Measurements from ENCODE around the gene ARHGEF26. TPM values are rescaled to one million over a fixed set of nuclear protein-coding genes. Genes with fewer than 3 reads are reported as not detected.

ARHGEF26 gene
- polyA plus RNA-seq, 3 donors: 0.05 TPM; not detected in 2

DNA sequence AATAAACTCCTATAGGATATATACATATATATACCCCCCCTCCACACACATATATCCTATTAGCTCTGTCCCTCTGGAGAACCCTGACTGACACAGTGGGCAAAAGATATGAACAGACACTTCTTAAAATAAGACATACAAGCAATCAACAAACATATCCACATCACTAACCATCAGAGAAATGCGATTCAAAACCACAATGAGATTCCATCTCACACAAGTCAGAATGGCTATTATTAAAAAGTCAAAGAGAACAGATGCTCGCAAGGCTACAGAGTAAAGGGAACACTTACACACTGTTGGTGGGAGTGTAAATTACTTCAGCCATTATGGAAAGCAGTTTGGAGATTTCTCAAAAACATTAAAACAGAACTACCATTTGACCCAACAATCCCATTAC lies 46.2 kb upstream of the ARHGEF26 start:
- Mint-ChIP-seq H3K36me3 (no peaks in the 10 kb centered on the region), H3K27ac (no peak overlapping the region), H3K27me3 (ENCODE audit: low read depth in 3 of 3) (peaks cover 0 to 2% (median 0%) of the 10 kb centered on the region in 3 donors), H3K4me3 (no peak overlapping the region), H3K9me3 (peaks cover 0 to 6% (median 3%) of the 10 kb centered on the region in 7 donors), H3K4me1 (no peaks in the 10 kb centered on the region)
- no peaks in the 10 kb centered on the region for H3K9me3 ChIP-seq (replicated peaks in 1 of 2; ENCODE audit: control insufficient read depth in 1 of 2, insufficient read depth in 1 of 2, low read length in 2 of 2)
- H3K27ac ChIP-seq (ENCODE audit: low read depth in 1 of 2, low read length in 2 of 2): no peak overlapping the region
- no peaks in the 10 kb centered on the region for H3K36me3 ChIP-seq (replicated peaks in 1 of 2; ENCODE audit: control insufficient read depth in 1 of 2, insufficient read depth in 2 of 2, low read length in 2 of 2)
- no peak overlapping the region for H3K4me2 ChIP-seq (replicated peaks; ENCODE audit: extremely low read depth, low read length, poor library complexity, severe bottlenecking)
- H3K4me1 ChIP-seq (ENCODE audit: control insufficient read depth in 1 of 2, insufficient read depth in 2 of 2, low read length in 2 of 2): no peaks in the 10 kb centered on the region
- DNase-seq: no peak
- WGBS (ENCODE audit: insufficient coverage): 67% methylated on average over 1 of the region's 2 CpGs
- H3K4me3 ChIP-seq (replicated peaks in 1 of 3; ENCODE audit: low read depth in 2 of 3, low read length in 3 of 3): no peak overlapping the region
- TF ChIP-seq, protein P1, sequence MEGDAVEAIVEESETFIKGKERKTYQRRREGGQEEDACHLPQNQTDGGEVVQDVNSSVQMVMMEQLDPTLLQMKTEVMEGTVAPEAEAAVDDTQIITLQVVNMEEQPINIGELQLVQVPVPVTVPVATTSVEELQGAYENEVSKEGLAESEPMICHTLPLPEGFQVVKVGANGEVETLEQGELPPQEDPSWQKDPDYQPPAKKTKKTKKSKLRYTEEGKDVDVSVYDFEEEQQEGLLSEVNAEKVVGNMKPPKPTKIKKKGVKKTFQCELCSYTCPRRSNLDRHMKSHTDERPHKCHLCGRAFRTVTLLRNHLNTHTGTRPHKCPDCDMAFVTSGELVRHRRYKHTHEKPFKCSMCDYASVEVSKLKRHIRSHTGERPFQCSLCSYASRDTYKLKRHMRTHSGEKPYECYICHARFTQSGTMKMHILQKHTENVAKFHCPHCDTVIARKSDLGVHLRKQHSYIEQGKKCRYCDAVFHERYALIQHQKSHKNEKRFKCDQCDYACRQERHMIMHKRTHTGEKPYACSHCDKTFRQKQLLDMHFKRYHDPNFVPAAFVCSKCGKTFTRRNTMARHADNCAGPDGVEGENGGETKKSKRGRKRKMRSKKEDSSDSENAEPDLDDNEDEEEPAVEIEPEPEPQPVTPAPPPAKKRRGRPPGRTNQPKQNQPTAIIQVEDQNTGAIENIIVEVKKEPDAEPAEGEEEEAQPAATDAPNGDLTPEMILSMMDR (IDR thresholded peaks at IDR 0.05): no peak
- no peak overlapping the region for H3K9ac ChIP-seq (ENCODE audit: insufficient read depth, low read length, poor library complexity, severe bottlenecking)
- H3K27me3 ChIP-seq (ENCODE audit: control insufficient read depth in 2 of 2, insufficient read depth in 2 of 2, low read length in 2 of 2): no peaks in the 10 kb centered on the region
- no peaks in the 10 kb centered on the region for H4K20me1 ChIP-seq (ENCODE audit: insufficient read depth, low read length)
- no peaks in the 10 kb centered on the region for H3K79me2 ChIP-seq (ENCODE audit: insufficient read depth, low read length)
- H2AFZ ChIP-seq (ENCODE audit: insufficient read depth, low read depth, low read length, poor library complexity, severe bottlenecking): no peak overlapping the region
- intact Hi-C loops (cut with micrococcal nuclease): no loop called here

DNA sequence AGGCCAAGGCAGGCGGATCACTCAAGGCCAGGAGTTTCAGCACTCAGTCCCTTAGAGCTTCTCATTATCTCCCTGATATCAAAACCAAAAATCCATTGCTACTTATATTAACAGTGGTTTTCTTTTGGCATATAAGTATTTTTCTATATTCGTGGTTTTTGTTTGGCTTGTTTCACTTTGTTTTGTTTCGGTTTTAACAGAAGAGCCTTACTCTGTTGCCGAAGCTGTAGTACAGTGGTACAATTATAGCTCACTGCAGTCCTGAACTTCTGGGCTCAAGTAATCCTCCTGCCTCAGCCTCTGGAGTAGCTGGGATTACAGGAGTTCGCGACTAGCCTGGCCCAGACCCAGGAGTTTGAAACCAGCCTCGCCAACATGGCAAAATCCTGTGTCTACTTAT lies 42.5 kb upstream of the ARHGEF26 start:
- H3K79me2 ChIP-seq (ENCODE audit: insufficient read depth, low read length): no peaks in the 10 kb centered on the region
- H3K9ac ChIP-seq (ENCODE audit: insufficient read depth, low read length, poor library complexity, severe bottlenecking): no peak overlapping the region
- intact Hi-C loops (cut with micrococcal nuclease): no loop called here
- peaks cover 0 to 6% (median 4%) of the 10 kb centered on the region in 7 donors for H3K9me3 Mint-ChIP-seq
- H3K4me2 ChIP-seq (replicated peaks; ENCODE audit: extremely low read depth, low read length, poor library complexity, severe bottlenecking): no peak overlapping the region
- H3K27ac ChIP-seq (ENCODE audit: low read depth in 1 of 2, low read length in 2 of 2): no peak overlapping the region
- H3K27ac Mint-ChIP-seq: no peak overlapping the region
- H3K4me1 ChIP-seq (ENCODE audit: control insufficient read depth in 1 of 2, insufficient read depth in 2 of 2, low read length in 2 of 2): no peaks in the 10 kb centered on the region
- H3K36me3 ChIP-seq (replicated peaks in 1 of 2; ENCODE audit: control insufficient read depth in 1 of 2, insufficient read depth in 2 of 2, low read length in 2 of 2): no peaks in the 10 kb centered on the region
- TF ChIP-seq, protein P1 (IDR thresholded peaks at IDR 0.05): no peak
- H3K36me3 Mint-ChIP-seq: no peaks in the 10 kb centered on the region
- no peaks in the 10 kb centered on the region for H3K27me3 ChIP-seq (ENCODE audit: control insufficient read depth in 2 of 2, insufficient read depth in 2 of 2, low read length in 2 of 2)
- no peak overlapping the region for H2AFZ ChIP-seq (ENCODE audit: insufficient read depth, low read depth, low read length, poor library complexity, severe bottlenecking)
- peaks cover 0 to 2% (median 0%) of the 10 kb centered on the region in 3 donors for H3K27me3 Mint-ChIP-seq (ENCODE audit: low read depth in 3 of 3)
- H3K9me3 ChIP-seq (replicated peaks in 1 of 2; ENCODE audit: control insufficient read depth in 1 of 2, insufficient read depth in 1 of 2, low read length in 2 of 2): peaks cover 0 to 12% of the 10 kb centered on the region in 2 donors
- no peak overlapping the region for H3K4me3 Mint-ChIP-seq
- H3K4me1 Mint-ChIP-seq: no peaks in the 10 kb centered on the region
- no peaks in the 10 kb centered on the region for H4K20me1 ChIP-seq (ENCODE audit: insufficient read depth, low read length)
- 68% methylated on average over 4 of the region's 7 CpGs for WGBS (ENCODE audit: insufficient coverage)
- DNase-seq: no peak
- no peak overlapping the region for H3K4me3 ChIP-seq (replicated peaks in 1 of 3; ENCODE audit: low read depth in 2 of 3, low read length in 3 of 3)
